GM23338 (cell line): Measurements from ENCODE around the gene NRAS. TPM values are rescaled to one million over a fixed set of nuclear protein-coding genes. Genes with fewer than 3 reads are reported as not detected.

Experiments used
- ATAC-seq: fragments of 200-7000 bp; cut with Tn5 transposase; 3 replicates; pipeline ENCODE4 v1.9.1; 2020
- DNase-seq: peaks from one replicate; pipeline ENCODE4 v3.0.0-alpha.2; 2015; ENCODE audit warnings: low spot score
- H2AFZ ChIP-seq: fragments of 200-600 bp; sonication (generic); 2 replicates; pipeline ENCODE4 v1.8.0; 2016; ENCODE audit warnings: antibody characterized with exemption, mild to moderate bottlenecking, moderate library complexity
- H3F3A ChIP-seq: fragments of 200-600 bp; sonication (generic); replicated peaks from 2 replicates; pipeline ENCODE4 v1.8.0; 2017; ENCODE audit warnings: antibody characterized with exemption, mixed run types, low read depth
- H3K27ac ChIP-seq: fragments of 200-600 bp; sonication (generic); 2 replicates; pipeline ENCODE4 v1.6.1; 2016; ENCODE audit warnings: low read depth
- H3K27me3 ChIP-seq: fragments of 200-600 bp; sonication (generic); 2 replicates; pipeline ENCODE4 v1.8.0; 2016; ENCODE audit warnings: mild to moderate bottlenecking, mixed run types, moderate library complexity; ENCODE audit not compliant: insufficient read depth
- H3K36me3 ChIP-seq: fragments of 200-600 bp; sonication (generic); 2 replicates; pipeline ENCODE4 v1.8.0; 2016; ENCODE audit warnings: mild to moderate bottlenecking; ENCODE audit not compliant: insufficient read depth
- H3K4me1 ChIP-seq: fragments of 200-600 bp; sonication (generic); 2 replicates; pipeline ENCODE4 v1.8.0; 2016; ENCODE audit warnings: mild to moderate bottlenecking, moderate library complexity; ENCODE audit not compliant: insufficient read depth
- H3K4me2 ChIP-seq: fragments of 200-600 bp; sonication (generic); 2 replicates; pipeline ENCODE4 v1.7.1; 2017; ENCODE audit warnings: mixed run types
- H3K4me3 ChIP-seq: fragments of 200-600 bp; sonication (generic); 2 replicates; pipeline ENCODE4 v1.6.1; 2016; ENCODE audit warnings: mixed run types
- H3K79me2 ChIP-seq: fragments of 200-600 bp; sonication (generic); replicated peaks from 2 replicates; pipeline ENCODE4 v1.8.0; 2017; ENCODE audit warnings: mild to moderate bottlenecking; ENCODE audit not compliant: insufficient read depth
- H3K9me2 ChIP-seq: fragments of 200-600 bp; sonication (generic); 2 replicates; pipeline ENCODE4 v1.8.0; 2017; ENCODE audit not compliant: insufficient read depth
- H4K20me1 ChIP-seq: fragments of 200-600 bp; sonication (generic); replicated peaks from 2 replicates; pipeline ENCODE4 v1.8.0; 2017; ENCODE audit warnings: mild to moderate bottlenecking; ENCODE audit not compliant: insufficient read depth
- H3K27ac Mint-ChIP-seq: 2 replicates; pipeline ENCODE4 v1.8.0; 2020; ENCODE audit warnings: inconsistent platforms, mild to moderate bottlenecking, moderate library complexity, mixed read lengths
- H3K27me3 Mint-ChIP-seq: 3 replicates; pipeline ENCODE4 v1.8.0; 2022; ENCODE audit warnings: low read depth, mild to moderate bottlenecking, moderate library complexity, mixed read lengths, inconsistent platforms; ENCODE audit not compliant: insufficient read depth, poor library complexity
- H3K36me3 Mint-ChIP-seq: 3 replicates; pipeline ENCODE4 v1.8.0; 2021; ENCODE audit warnings: low read depth, mild to moderate bottlenecking, inconsistent platforms, moderate library complexity, mixed read lengths
- H3K4me1 Mint-ChIP-seq: 3 replicates; pipeline ENCODE4 v1.8.0; 2020; ENCODE audit warnings: mild to moderate bottlenecking, inconsistent platforms, mixed read lengths
- H3K4me3 Mint-ChIP-seq: 3 replicates; pipeline ENCODE4 v1.8.0; 2021; ENCODE audit warnings: moderate library complexity, mild to moderate bottlenecking, inconsistent platforms, mixed read lengths
- H3K9me3 Mint-ChIP-seq: 3 replicates; pipeline ENCODE4 v1.8.0; 2020; ENCODE audit warnings: moderate library complexity, mild to moderate bottlenecking, inconsistent platforms, mixed read lengths
- CREB1 ChIP-seq: fragments of 250-450 bp; sonication (Bioruptor Pico); IDR thresholded peaks from 2 replicates; pipeline ENCODE4 v1.5.0; 2020; ENCODE audit warnings: low read depth, mild to moderate bottlenecking, moderate library complexity
- EZH2 ChIP-seq: fragments of 200-600 bp; sonication (generic); IDR thresholded peaks from one replicate; pipeline ENCODE4 v1.8.0; 2017; ENCODE audit warnings: antibody characterized with exemption, mild to moderate bottlenecking, low read depth; ENCODE audit not compliant: unreplicated experiment
- JUNB ChIP-seq: IDR thresholded peaks from one replicate; pipeline ENCODE4 v1.6.1; 2016; ENCODE audit warnings: antibody characterized with exemption; ENCODE audit not compliant: unreplicated experiment
- NANOG ChIP-seq: IDR thresholded peaks from 2 replicates; pipeline ENCODE4 v1.6.1; 2016; ENCODE audit warnings: antibody characterized with exemption, borderline replicate concordance
- POLR2AphosphoS5 ChIP-seq: IDR thresholded peaks from 2 replicates; pipeline ENCODE4 v1.6.1; 2016; ENCODE audit warnings: antibody characterized with exemption, low read depth
- STAT1 ChIP-seq: IDR thresholded peaks from one replicate; pipeline ENCODE4 v1.6.1; 2016; ENCODE audit warnings: antibody characterized with exemption; ENCODE audit not compliant: unreplicated experiment
- ZNF114 ChIP-seq: fragments of 250-450 bp; sonication (Bioruptor Pico); IDR thresholded peaks from 2 replicates; pipeline ENCODE4 v1.5.0; 2020; ENCODE audit warnings: mild to moderate bottlenecking, moderate library complexity
- ZNF331 ChIP-seq: fragments of 250-450 bp; sonication (Bioruptor Pico); IDR thresholded peaks from 2 replicates; pipeline ENCODE4 v1.5.0; 2020; ENCODE audit warnings: low read depth, mild to moderate bottlenecking, moderate library complexity
- ZNF462 ChIP-seq: fragments of 250-450 bp; sonication (Bioruptor Pico); IDR thresholded peaks from 2 replicates; pipeline ENCODE4 v1.5.0; 2020; ENCODE audit warnings: mild to moderate bottlenecking, moderate library complexity
- polyA plus RNA-seq: library from polyadenylated mRNA; unstranded; fragments of >200 nt; fragmentation: Nextera tagmentation; extraction: Ambion mirVana; gene quantifications from 2 replicates; pipeline ENCODE4 v1.2.1, GENCODE V29; 2016
- total RNA-seq: library from RNA; depleted of rRNA; stranded (reverse); fragments of >200 nt; shearing (Covaris generic); gene quantifications from 2 replicates; pipeline ENCODE4 v1.2.3, GENCODE V29; 2014
- TF ChIP-seq, protein P1 (sequence below): IDR thresholded peaks from one replicate; pipeline ENCODE4 v1.6.1; 2018; ENCODE audit warnings: antibody characterized with exemption; ENCODE audit not compliant: unreplicated experiment
- TF ChIP-seq, protein P2 (sequence below), 2 experiments: fragments of 200-600 bp in 1 of 2; sonication (generic) in 1 of 2; conservative IDR thresholded peaks; 2 replicates each; pipeline versions ENCODE4 v1.5.1 to v1.6.1; 2016 to 2017; ENCODE audit warnings: antibody characterized with exemption in 2 of 2, low read depth in 2 of 2, mild to moderate bottlenecking in 2 of 2, moderate library complexity in 1 of 2
- TF ChIP-seq, protein P3 (sequence below): IDR thresholded peaks from 2 replicates; pipeline ENCODE4 v1.6.1; 2016; ENCODE audit warnings: antibody characterized with exemption

The NRAS gene
- total and polyA plus RNA-seq, 2 experiments from 2014 or later, result 22.3 to 83.2 TPM

- Histone ChIP-seq H3K4me1 (0 out of 2 replicates have a peak, but pooled peaks cover 4% of the 10 kb centered on the region), H3K4me3 (peak overlapping the region; percentile 84), H2AFZ (peak overlapping the region; percentile 98), H3K36me3 (no peaks in the 10 kb centered on the region), H3K79me2 (no peaks in the 10 kb centered on the region), H3K4me2 (peak overlapping the region; percentile 95), H3F3A (peaks cover 7% of the 10 kb centered on the region; the same call in 1 of the 2 replicates), H3K27ac (no peak overlapping the region), H3K27me3 (peaks cover 26% of the 10 kb centered on the region; the same call in 1 of the 2 replicates), H3K9me2 (no peaks in the 10 kb centered on the region), H4K20me1 (no peaks in the 10 kb centered on the region)
- H3K4me1 Mint-ChIP-seq, result peaks cover 4% of the 10 kb centered on the region; the same call in 2 of the 3 replicates
- H3K4me3 Mint-ChIP-seq, result peak overlapping the region; percentile 85
- TF ChIP-seq POLR2AphosphoS5 (no peak), ZNF114 (CRISPR knock-in tag) (no peak), ZNF331 (no peak), STAT1 (no peak), EZH2 (no peak), JUNB (no peak), ZNF462 (CRISPR knock-in tag) (no peak), NANOG (no peak), CREB1 (CRISPR knock-in tag) (no peak)
- TF ChIP-seq, protein P1, sequence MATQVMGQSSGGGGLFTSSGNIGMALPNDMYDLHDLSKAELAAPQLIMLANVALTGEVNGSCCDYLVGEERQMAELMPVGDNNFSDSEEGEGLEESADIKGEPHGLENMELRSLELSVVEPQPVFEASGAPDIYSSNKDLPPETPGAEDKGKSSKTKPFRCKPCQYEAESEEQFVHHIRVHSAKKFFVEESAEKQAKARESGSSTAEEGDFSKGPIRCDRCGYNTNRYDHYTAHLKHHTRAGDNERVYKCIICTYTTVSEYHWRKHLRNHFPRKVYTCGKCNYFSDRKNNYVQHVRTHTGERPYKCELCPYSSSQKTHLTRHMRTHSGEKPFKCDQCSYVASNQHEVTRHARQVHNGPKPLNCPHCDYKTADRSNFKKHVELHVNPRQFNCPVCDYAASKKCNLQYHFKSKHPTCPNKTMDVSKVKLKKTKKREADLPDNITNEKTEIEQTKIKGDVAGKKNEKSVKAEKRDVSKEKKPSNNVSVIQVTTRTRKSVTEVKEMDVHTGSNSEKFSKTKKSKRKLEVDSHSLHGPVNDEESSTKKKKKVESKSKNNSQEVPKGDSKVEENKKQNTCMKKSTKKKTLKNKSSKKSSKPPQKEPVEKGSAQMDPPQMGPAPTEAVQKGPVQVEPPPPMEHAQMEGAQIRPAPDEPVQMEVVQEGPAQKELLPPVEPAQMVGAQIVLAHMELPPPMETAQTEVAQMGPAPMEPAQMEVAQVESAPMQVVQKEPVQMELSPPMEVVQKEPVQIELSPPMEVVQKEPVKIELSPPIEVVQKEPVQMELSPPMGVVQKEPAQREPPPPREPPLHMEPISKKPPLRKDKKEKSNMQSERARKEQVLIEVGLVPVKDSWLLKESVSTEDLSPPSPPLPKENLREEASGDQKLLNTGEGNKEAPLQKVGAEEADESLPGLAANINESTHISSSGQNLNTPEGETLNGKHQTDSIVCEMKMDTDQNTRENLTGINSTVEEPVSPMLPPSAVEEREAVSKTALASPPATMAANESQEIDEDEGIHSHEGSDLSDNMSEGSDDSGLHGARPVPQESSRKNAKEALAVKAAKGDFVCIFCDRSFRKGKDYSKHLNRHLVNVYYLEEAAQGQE, result no peak
- TF ChIP-seq, protein P2, sequence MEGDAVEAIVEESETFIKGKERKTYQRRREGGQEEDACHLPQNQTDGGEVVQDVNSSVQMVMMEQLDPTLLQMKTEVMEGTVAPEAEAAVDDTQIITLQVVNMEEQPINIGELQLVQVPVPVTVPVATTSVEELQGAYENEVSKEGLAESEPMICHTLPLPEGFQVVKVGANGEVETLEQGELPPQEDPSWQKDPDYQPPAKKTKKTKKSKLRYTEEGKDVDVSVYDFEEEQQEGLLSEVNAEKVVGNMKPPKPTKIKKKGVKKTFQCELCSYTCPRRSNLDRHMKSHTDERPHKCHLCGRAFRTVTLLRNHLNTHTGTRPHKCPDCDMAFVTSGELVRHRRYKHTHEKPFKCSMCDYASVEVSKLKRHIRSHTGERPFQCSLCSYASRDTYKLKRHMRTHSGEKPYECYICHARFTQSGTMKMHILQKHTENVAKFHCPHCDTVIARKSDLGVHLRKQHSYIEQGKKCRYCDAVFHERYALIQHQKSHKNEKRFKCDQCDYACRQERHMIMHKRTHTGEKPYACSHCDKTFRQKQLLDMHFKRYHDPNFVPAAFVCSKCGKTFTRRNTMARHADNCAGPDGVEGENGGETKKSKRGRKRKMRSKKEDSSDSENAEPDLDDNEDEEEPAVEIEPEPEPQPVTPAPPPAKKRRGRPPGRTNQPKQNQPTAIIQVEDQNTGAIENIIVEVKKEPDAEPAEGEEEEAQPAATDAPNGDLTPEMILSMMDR (conservative IDR thresholded peaks at IDR 0.05; ENCODE audit: low read depth in 2 of 2), result no peak
- TF ChIP-seq, protein P3, sequence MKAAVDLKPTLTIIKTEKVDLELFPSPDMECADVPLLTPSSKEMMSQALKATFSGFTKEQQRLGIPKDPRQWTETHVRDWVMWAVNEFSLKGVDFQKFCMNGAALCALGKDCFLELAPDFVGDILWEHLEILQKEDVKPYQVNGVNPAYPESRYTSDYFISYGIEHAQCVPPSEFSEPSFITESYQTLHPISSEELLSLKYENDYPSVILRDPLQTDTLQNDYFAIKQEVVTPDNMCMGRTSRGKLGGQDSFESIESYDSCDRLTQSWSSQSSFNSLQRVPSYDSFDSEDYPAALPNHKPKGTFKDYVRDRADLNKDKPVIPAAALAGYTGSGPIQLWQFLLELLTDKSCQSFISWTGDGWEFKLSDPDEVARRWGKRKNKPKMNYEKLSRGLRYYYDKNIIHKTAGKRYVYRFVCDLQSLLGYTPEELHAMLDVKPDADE, result no peak
- no peak overlapping the region for H3K27ac Mint-ChIP-seq
- DNase-seq (peak; percentile 28), ATAC-seq (no peak)
- no peaks in the 10 kb centered on the region for H3K36me3 Mint-ChIP-seq
- H3K9me3 Mint-ChIP-seq, result no peaks in the 10 kb centered on the region
- H3K27me3 Mint-ChIP-seq, result peaks cover 6% of the 10 kb centered on the region
These were observed 47.6 kb downstream of the NRAS start for GRCh38 chr1:114668784-114669561.
